MCF 10A (cell line): ENCODE data around the gene EQTN. TPM values are rescaled to one million over a fixed set of nuclear protein-coding genes. Genes with fewer than 3 reads are reported as not detected.

Experiments used
- BruUV-seq: library from RNA; stranded (reverse); fragments of 400-500 nt; replicated peaks from 2 replicates; lab custom pipeline; 2021; lab: Mats Ljungman, UMichigan
- CTCF ChIA-PET: fragments of 300-600 bp; sonication (Branson Sonifier 250); formaldehyde crosslinking; extraction: SDS; loops from one replicate; lab custom pipeline; 2021; ENCODE audit warnings: antibody characterized with exemption, inconsistent platforms; lab: Yijun Ruan, JAX
- POLR2A ChIA-PET: fragments of 300-600, 350-650 bp; sonication (Branson Sonifier 250); formaldehyde crosslinking; extraction: SDS; loops from one replicate; lab custom pipeline; 2020; ENCODE audit warnings: antibody characterized with exemption, inconsistent platforms; lab: Yijun Ruan, JAX
- DNase-seq: peaks from one replicate; pipeline ENCODE4 v3.0.0-alpha.2; 2018; ENCODE audit not compliant: unreplicated experiment
- H3K27ac Mint-ChIP-seq: one replicate; pipeline ENCODE4 v1.8.0; 2022; ENCODE audit warnings: mild to moderate bottlenecking, low read depth, mixed read lengths; ENCODE audit not compliant: unreplicated experiment
- H3K27me3 Mint-ChIP-seq: one replicate; pipeline ENCODE4 v1.8.0; 2022; ENCODE audit warnings: mixed read lengths; ENCODE audit not compliant: insufficient read depth, unreplicated experiment
- H3K36me3 Mint-ChIP-seq: one replicate; pipeline ENCODE4 v1.8.0; 2022; ENCODE audit warnings: mild to moderate bottlenecking, moderate library complexity, mixed read lengths; ENCODE audit not compliant: insufficient read depth, unreplicated experiment
- H3K4me1 Mint-ChIP-seq: one replicate; pipeline ENCODE4 v1.8.0; 2022; ENCODE audit warnings: mixed read lengths; ENCODE audit not compliant: insufficient read depth, unreplicated experiment
- H3K4me3 Mint-ChIP-seq: one replicate; pipeline ENCODE4 v1.8.0; 2022; ENCODE audit warnings: mild to moderate bottlenecking, moderate library complexity, mixed read lengths; ENCODE audit not compliant: unreplicated experiment
- H3K9me3 Mint-ChIP-seq: one replicate; pipeline ENCODE4 v1.8.0; 2022; ENCODE audit warnings: mixed read lengths; ENCODE audit not compliant: unreplicated experiment
- intact Hi-C: fragments of 100-400 bp; cut with micrococcal nuclease; formaldehyde crosslinking; loops from 2 replicates; pipeline ENCODE4 v1.14.1; 2022
- total RNA-seq: library from RNA; stranded (reverse); gene quantifications from 2 replicates; pipeline ENCODE4 v1.2.3, GENCODE V29; 2022
- TF ChIP-seq, protein P1 (sequence below): fragments of 200-600 bp; IDR thresholded peaks from one replicate; pipeline ENCODE4 v1.8.0; 2022; ENCODE audit warnings: antibody characterized with exemption, mild to moderate bottlenecking; ENCODE audit not compliant: unreplicated experiment

The EQTN gene
- total RNA-seq, 1 experiment from 2014 or later, result not detected

GRCh38 chr9:27335075-27335474 lies 38.1 kb upstream of the EQTN start:
- BruUV-seq, result no TSS peak
- Mint-ChIP-seq H3K27me3 (no peaks in the 10 kb centered on the region), H3K4me1 (peaks cover 22% of the 10 kb centered on the region), H3K9me3 (no peaks in the 10 kb centered on the region), H3K27ac (no peak overlapping the region), H3K4me3 (no peak overlapping the region), H3K36me3 (no peaks in the 10 kb centered on the region)
- CTCF ChIA-PET, result interaction anchor here (0.6 to 6.7 kb wide), 5 partner anchors 49 to 1241 kb away, joined by 3 to 69 read pairs (median 9); partner anchors contain the start of gene MOB3B
- POLR2A ChIA-PET, result interaction anchor here (0.9 to 1.3 kb wide), 3 partner anchors 65 to 205 kb away, joined by 3 to 5 read pairs (median 3); no protein-coding TSS in a partner anchor
- intact Hi-C loops, result no loop called here
- no peak for DNase-seq
- TF ChIP-seq, protein P1, sequence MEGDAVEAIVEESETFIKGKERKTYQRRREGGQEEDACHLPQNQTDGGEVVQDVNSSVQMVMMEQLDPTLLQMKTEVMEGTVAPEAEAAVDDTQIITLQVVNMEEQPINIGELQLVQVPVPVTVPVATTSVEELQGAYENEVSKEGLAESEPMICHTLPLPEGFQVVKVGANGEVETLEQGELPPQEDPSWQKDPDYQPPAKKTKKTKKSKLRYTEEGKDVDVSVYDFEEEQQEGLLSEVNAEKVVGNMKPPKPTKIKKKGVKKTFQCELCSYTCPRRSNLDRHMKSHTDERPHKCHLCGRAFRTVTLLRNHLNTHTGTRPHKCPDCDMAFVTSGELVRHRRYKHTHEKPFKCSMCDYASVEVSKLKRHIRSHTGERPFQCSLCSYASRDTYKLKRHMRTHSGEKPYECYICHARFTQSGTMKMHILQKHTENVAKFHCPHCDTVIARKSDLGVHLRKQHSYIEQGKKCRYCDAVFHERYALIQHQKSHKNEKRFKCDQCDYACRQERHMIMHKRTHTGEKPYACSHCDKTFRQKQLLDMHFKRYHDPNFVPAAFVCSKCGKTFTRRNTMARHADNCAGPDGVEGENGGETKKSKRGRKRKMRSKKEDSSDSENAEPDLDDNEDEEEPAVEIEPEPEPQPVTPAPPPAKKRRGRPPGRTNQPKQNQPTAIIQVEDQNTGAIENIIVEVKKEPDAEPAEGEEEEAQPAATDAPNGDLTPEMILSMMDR, result no peak

DNA sequence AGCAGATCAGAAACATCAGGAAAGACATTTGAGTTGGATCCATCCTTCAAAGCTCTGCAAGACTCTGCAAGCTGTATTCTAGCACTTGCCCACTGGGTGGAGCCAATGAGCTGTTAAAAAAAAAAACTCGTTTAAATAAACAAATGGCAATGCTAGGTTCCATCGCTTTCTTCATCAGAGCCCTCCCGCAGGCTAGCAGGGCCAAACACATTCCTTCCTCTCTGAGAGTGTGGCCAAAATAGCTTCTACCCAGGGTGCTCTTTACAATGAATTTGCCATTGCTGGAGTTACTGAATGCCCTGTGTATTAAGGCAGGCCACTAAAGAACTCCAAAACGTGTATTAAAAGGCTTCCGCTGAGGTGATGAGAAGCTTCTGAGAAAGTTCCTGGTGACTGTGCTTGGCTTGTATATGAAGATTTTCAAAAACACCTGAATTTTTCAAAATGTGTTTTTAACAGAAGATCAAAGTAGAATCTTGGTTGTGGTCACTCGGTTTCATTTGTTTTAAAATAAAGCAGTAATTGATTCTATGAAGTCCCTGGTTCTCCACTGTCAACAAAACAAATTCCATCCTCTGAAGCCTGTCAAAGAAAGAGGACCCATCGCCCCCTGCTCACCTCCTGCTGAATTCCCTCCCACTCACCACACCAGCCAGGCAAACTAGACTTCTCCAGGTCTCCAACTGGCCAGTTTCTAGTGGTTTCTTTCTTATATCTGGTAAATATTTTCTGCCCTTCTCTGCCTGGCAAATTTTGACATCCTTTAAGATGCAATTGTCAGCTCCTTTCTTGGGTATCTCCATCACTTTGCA lies 36.5 kb upstream of the EQTN start:
- TF ChIP-seq, protein P1, result peak; percentile 82
- ChIA-PET POLR2A (interaction anchor here (0.7 to 2.4 kb wide), 17 partner anchors 20 to 240 kb away, joined by 3 to 29 read pairs (median 4); partner anchors contain the start of genes C9orf72 and MOB3B), CTCF (interaction anchor here (0.6 to 6.7 kb wide), 40 partner anchors 8 to 739 kb away, joined by 3 to 91 read pairs (median 4); partner anchors contain the start of gene MOB3B)
- DNase-seq, result peak; percentile 78
- no peaks in the 10 kb centered on the region for H3K9me3 Mint-ChIP-seq
- H3K27me3 Mint-ChIP-seq, result no peaks in the 10 kb centered on the region
- no peak overlapping the region for H3K27ac Mint-ChIP-seq
- intact Hi-C loops, result loop anchor here (1.0 to 5.0 kb wide), 4 partner anchors 196 to 740 kb away; partner anchors contain the start of gene MOB3B
- H3K4me1 Mint-ChIP-seq, result peaks cover 22% of the 10 kb centered on the region
- no peaks in the 10 kb centered on the region for H3K36me3 Mint-ChIP-seq
- BruUV-seq, result no TSS peak
- H3K4me3 Mint-ChIP-seq, result no peak overlapping the region

- peaks cover 9% of the 10 kb centered on the region for H3K4me1 Mint-ChIP-seq
- no peaks in the 10 kb centered on the region for H3K9me3 Mint-ChIP-seq
- no peaks in the 10 kb centered on the region for H3K36me3 Mint-ChIP-seq
- ChIA-PET CTCF (interaction anchor here (0.8 to 6.7 kb wide), 10 partner anchors 14 to 297 kb away, joined by 3 to 91 read pairs (median 14); partner anchors contain the start of genes IFNK and MOB3B), POLR2A (interaction anchor here (0.8 to 1.0 kb wide), 2 partner anchors 143 to 216 kb away, joined by 4 to 5 read pairs; no protein-coding TSS in a partner anchor)
- H3K27ac Mint-ChIP-seq, result no peak overlapping the region
- BruUV-seq, result no TSS peak
- TF ChIP-seq, protein P1, result no peak
- H3K27me3 Mint-ChIP-seq, result no peaks in the 10 kb centered on the region
- H3K4me3 Mint-ChIP-seq, result no peak overlapping the region
- intact Hi-C loops, result loop anchor here (5.0 kb wide), 1 partner anchor 396 kb away; no protein-coding TSS in a partner anchor
- no peak for DNase-seq
These were observed 34.4 kb upstream of the EQTN start for GRCh38 chr9:27331393-27331792.

- intact Hi-C loops, result no loop called here
- H3K4me1 Mint-ChIP-seq, result peaks cover 9% of the 10 kb centered on the region
- TF ChIP-seq, protein P1, result no peak
- no peaks in the 10 kb centered on the region for H3K36me3 Mint-ChIP-seq
- H3K9me3 Mint-ChIP-seq, result no peaks in the 10 kb centered on the region
- H3K27ac Mint-ChIP-seq, result no peak overlapping the region
- POLR2A ChIA-PET, result no interaction called here
- CTCF ChIA-PET, result interaction anchor here (0.6 to 1.9 kb wide), 2 partner anchors 200 to 219 kb away, joined by 3 to 8 read pairs; no protein-coding TSS in a partner anchor
- no peak overlapping the region for H3K4me3 Mint-ChIP-seq
- no peak for DNase-seq
- no peaks in the 10 kb centered on the region for H3K27me3 Mint-ChIP-seq
- BruUV-seq, result no TSS peak
These were observed 32.3 kb upstream of the EQTN start for GRCh38 chr9:27329291-27329690.
